22Rv1 (cell line): ENCODE results near the gene NAA11.

Experiments used
- ZFX ChIP-seq: fragments of 450-650 bp; IDR thresholded peaks from 2 replicates; pipeline ENCODE4 v1.6.1; 2017; ENCODE audit warnings: antibody characterized with exemption, borderline replicate concordance
- TF ChIP-seq, protein P1 (sequence below): fragments of 450-650 bp; IDR thresholded peaks from 2 replicates; pipeline ENCODE4 v1.5.1; 2017; ENCODE audit warnings: mild to moderate bottlenecking

DNA sequence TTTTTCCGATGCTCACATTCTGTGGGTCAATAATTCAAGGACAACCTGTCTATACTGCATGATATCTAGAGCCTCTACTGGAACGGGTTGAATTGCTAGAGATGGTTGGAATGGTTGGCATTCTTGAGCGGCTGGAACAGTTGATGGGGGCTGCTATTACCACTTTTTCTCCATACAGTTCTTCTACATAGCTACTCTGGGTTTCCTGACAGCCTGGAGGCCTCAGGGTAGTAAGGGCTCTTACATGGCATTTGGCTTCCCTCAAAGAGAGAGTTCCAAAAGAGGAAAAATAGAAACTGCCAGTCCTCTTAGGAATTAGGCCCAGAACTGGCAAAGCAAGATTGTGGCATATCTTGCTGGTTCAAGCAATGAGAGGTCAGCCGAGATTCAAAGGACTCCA, 53.1 kb downstream of the NAA11 start:
- TF ChIP-seq, protein P1, sequence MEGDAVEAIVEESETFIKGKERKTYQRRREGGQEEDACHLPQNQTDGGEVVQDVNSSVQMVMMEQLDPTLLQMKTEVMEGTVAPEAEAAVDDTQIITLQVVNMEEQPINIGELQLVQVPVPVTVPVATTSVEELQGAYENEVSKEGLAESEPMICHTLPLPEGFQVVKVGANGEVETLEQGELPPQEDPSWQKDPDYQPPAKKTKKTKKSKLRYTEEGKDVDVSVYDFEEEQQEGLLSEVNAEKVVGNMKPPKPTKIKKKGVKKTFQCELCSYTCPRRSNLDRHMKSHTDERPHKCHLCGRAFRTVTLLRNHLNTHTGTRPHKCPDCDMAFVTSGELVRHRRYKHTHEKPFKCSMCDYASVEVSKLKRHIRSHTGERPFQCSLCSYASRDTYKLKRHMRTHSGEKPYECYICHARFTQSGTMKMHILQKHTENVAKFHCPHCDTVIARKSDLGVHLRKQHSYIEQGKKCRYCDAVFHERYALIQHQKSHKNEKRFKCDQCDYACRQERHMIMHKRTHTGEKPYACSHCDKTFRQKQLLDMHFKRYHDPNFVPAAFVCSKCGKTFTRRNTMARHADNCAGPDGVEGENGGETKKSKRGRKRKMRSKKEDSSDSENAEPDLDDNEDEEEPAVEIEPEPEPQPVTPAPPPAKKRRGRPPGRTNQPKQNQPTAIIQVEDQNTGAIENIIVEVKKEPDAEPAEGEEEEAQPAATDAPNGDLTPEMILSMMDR, result no peak
- TF ChIP-seq ZFX, result no peak
